ENCODE results near the gene GTF2F2. TPM values are rescaled to one million over a fixed set of nuclear protein-coding genes. Genes with fewer than 3 reads are reported as not detected.

Gene GTF2F2
- total and polyA plus RNA-seq, 2 experiments from 2014 or later, result 42.1 to 75.6 TPM

DNA sequence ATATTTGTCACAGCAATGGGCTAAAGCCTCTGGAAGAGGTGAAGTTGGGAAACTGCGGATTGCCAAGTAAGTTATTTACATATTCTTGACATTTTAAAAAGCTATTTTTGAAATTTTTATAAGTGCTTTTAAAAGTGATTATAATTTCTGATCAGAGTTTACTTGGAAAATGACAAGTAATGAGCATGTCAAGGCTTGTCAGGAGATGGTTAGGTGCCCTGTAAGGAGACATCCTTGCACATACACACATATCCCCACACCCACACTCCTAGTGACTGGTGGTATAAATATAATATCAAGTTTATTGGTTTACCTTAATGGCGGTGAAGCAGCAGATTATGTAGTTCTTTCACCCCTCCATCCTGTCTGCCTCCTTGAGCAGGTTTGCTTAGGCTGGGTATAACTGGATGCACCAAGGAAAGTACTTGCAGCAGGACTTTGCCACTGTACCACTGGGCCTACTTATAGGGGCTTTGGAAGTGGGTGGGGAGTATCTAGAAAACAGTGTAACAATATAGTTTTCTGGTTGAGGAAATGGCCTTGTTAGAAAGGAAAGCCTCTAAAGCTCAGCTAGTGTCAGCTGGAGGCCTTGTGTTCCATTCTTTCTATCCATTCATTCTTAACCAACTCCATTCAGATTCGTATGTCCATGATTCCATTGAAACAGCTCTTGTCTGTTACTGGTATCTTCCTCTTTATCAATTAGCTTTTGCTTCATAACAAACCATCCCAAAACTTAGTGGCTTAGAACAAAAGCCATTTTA, 16.6 kb downstream of the GTF2F2 start:
- Mint-ChIP-seq H3K9me3 (peaks cover 10% of the 10 kb centered on the region), H3K36me3 (ENCODE audit: low read depth) (peaks cover 32% of the 10 kb centered on the region), H3K27me3 (ENCODE audit: insufficient read depth, low read depth, poor library complexity) (peaks cover 4% of the 10 kb centered on the region), H3K4me1 (peaks cover 27% of the 10 kb centered on the region), H3K4me3 (no peak overlapping the region), H3K27ac (peak overlapping the region; percentile 86)
- Histone ChIP-seq H3K27me3 (ENCODE audit: insufficient read depth) (no peaks in the 10 kb centered on the region), H3F3A (replicated peaks; ENCODE audit: low read depth) (no peaks in the 10 kb centered on the region), H3K79me2 (replicated peaks; ENCODE audit: insufficient read depth) (peaks cover 79% of the 10 kb centered on the region), H3K4me2 (peak overlapping the region; percentile 51; the same call in 1 of the 2 replicates), H3K36me3 (ENCODE audit: insufficient read depth) (no peaks in the 10 kb centered on the region), H2AFZ (no peak overlapping the region), H3K4me3 (no peak overlapping the region), H3K9me2 (ENCODE audit: insufficient read depth) (no peaks in the 10 kb centered on the region), H3K27ac (ENCODE audit: low read depth) (peak overlapping the region; percentile 17; the same call in 1 of the 2 replicates), H4K20me1 (replicated peaks; ENCODE audit: insufficient read depth) (peaks cover 7% of the 10 kb centered on the region; the same call in 1 of the 2 replicates), H3K4me1 (ENCODE audit: insufficient read depth) (peaks cover 24% of the 10 kb centered on the region)
- DNase-seq (ENCODE audit: low spot score), result peak; percentile 33
- ATAC-seq, result peak; percentile 84
- TF ChIP-seq STAT1 (IDR thresholded peaks at IDR 0.05; ENCODE audit: unreplicated experiment), result no peak
- TF ChIP-seq EZH2 (IDR thresholded peaks at IDR 0.05; ENCODE audit: low read depth, unreplicated experiment), result no peak
- TF ChIP-seq, protein P1, sequence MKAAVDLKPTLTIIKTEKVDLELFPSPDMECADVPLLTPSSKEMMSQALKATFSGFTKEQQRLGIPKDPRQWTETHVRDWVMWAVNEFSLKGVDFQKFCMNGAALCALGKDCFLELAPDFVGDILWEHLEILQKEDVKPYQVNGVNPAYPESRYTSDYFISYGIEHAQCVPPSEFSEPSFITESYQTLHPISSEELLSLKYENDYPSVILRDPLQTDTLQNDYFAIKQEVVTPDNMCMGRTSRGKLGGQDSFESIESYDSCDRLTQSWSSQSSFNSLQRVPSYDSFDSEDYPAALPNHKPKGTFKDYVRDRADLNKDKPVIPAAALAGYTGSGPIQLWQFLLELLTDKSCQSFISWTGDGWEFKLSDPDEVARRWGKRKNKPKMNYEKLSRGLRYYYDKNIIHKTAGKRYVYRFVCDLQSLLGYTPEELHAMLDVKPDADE (IDR thresholded peaks at IDR 0.05), result no peak
- TF ChIP-seq JUNB (IDR thresholded peaks at IDR 0.05; ENCODE audit: unreplicated experiment), result no peak
- no peak for TF ChIP-seq CREB1 (CRISPR knock-in tag; IDR thresholded peaks at IDR 0.05; ENCODE audit: low read depth)
- TF ChIP-seq EZH2phosphoT487 (IDR thresholded peaks at IDR 0.05; ENCODE audit: unreplicated experiment), result no peak
- no peak for TF ChIP-seq POLR2AphosphoS5 (IDR thresholded peaks at IDR 0.05; ENCODE audit: low read depth)

DNA sequence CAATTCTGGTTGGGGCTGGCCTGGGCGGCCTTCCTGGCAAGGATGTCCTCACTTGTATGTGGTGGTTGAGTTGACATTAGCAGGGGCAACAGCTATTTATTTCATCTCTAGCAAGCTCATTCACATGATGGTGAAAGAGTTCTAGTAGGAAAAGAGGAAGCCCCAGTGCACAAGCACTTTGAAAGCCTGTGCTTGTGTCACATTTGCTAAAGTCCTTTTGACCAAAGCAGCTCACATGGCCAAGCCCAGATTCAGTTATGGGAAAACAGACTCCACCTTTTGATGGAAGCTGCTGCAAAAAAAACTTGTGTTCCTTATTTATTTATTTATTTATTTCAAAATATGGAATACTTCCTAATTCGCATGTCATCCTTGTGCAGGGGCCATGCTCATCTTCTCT, 17.2 kb downstream of the GTF2F2 start:
- Histone ChIP-seq H2AFZ (no peak overlapping the region), H3K36me3 (ENCODE audit: insufficient read depth) (no peaks in the 10 kb centered on the region), H3K4me1 (ENCODE audit: insufficient read depth) (peaks cover 24% of the 10 kb centered on the region), H4K20me1 (replicated peaks; ENCODE audit: insufficient read depth) (peaks cover 5% of the 10 kb centered on the region; the same call in 1 of the 2 replicates), H3K27me3 (ENCODE audit: insufficient read depth) (no peaks in the 10 kb centered on the region), H3K4me3 (no peak overlapping the region), H3K9me2 (ENCODE audit: insufficient read depth) (no peaks in the 10 kb centered on the region), H3F3A (replicated peaks; ENCODE audit: low read depth) (no peaks in the 10 kb centered on the region), H3K27ac (ENCODE audit: low read depth) (no peak overlapping the region), H3K79me2 (replicated peaks; ENCODE audit: insufficient read depth) (peaks cover 77% of the 10 kb centered on the region), H3K4me2 (peak overlapping the region; percentile 51; the same call in 1 of the 2 replicates)
- Mint-ChIP-seq H3K27me3 (ENCODE audit: insufficient read depth, low read depth, poor library complexity) (peaks cover 4% of the 10 kb centered on the region), H3K27ac (peak overlapping the region; percentile 86), H3K4me3 (no peak overlapping the region), H3K4me1 (peaks cover 27% of the 10 kb centered on the region), H3K9me3 (peaks cover 9% of the 10 kb centered on the region), H3K36me3 (ENCODE audit: low read depth) (peaks cover 27% of the 10 kb centered on the region)
- ATAC-seq (peak; percentile 24; the same call in 2 of the 3 replicates), DNase-seq (ENCODE audit: low spot score) (no peak)
- TF ChIP-seq NANOG (IDR thresholded peaks at IDR 0.05; ENCODE audit: borderline replicate concordance) (no peak), POLR2AphosphoS5 (IDR thresholded peaks at IDR 0.05; ENCODE audit: low read depth) (no peak), ZNF114 (CRISPR knock-in tag; IDR thresholded peaks at IDR 0.05) (no peak), EZH2phosphoT487 (IDR thresholded peaks at IDR 0.05; ENCODE audit: unreplicated experiment) (no peak), CREB1 (CRISPR knock-in tag; IDR thresholded peaks at IDR 0.05; ENCODE audit: low read depth) (no peak), EZH2 (IDR thresholded peaks at IDR 0.05; ENCODE audit: low read depth, unreplicated experiment) (no peak), ZNF331 (CRISPR knock-in tag; IDR thresholded peaks at IDR 0.05; ENCODE audit: low read depth) (no peak)
- TF ChIP-seq, protein P2, sequence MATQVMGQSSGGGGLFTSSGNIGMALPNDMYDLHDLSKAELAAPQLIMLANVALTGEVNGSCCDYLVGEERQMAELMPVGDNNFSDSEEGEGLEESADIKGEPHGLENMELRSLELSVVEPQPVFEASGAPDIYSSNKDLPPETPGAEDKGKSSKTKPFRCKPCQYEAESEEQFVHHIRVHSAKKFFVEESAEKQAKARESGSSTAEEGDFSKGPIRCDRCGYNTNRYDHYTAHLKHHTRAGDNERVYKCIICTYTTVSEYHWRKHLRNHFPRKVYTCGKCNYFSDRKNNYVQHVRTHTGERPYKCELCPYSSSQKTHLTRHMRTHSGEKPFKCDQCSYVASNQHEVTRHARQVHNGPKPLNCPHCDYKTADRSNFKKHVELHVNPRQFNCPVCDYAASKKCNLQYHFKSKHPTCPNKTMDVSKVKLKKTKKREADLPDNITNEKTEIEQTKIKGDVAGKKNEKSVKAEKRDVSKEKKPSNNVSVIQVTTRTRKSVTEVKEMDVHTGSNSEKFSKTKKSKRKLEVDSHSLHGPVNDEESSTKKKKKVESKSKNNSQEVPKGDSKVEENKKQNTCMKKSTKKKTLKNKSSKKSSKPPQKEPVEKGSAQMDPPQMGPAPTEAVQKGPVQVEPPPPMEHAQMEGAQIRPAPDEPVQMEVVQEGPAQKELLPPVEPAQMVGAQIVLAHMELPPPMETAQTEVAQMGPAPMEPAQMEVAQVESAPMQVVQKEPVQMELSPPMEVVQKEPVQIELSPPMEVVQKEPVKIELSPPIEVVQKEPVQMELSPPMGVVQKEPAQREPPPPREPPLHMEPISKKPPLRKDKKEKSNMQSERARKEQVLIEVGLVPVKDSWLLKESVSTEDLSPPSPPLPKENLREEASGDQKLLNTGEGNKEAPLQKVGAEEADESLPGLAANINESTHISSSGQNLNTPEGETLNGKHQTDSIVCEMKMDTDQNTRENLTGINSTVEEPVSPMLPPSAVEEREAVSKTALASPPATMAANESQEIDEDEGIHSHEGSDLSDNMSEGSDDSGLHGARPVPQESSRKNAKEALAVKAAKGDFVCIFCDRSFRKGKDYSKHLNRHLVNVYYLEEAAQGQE (IDR thresholded peaks at IDR 0.05; ENCODE audit: unreplicated experiment), result no peak
- TF ChIP-seq, protein P3, sequence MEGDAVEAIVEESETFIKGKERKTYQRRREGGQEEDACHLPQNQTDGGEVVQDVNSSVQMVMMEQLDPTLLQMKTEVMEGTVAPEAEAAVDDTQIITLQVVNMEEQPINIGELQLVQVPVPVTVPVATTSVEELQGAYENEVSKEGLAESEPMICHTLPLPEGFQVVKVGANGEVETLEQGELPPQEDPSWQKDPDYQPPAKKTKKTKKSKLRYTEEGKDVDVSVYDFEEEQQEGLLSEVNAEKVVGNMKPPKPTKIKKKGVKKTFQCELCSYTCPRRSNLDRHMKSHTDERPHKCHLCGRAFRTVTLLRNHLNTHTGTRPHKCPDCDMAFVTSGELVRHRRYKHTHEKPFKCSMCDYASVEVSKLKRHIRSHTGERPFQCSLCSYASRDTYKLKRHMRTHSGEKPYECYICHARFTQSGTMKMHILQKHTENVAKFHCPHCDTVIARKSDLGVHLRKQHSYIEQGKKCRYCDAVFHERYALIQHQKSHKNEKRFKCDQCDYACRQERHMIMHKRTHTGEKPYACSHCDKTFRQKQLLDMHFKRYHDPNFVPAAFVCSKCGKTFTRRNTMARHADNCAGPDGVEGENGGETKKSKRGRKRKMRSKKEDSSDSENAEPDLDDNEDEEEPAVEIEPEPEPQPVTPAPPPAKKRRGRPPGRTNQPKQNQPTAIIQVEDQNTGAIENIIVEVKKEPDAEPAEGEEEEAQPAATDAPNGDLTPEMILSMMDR (conservative IDR thresholded peaks at IDR 0.05; ENCODE audit: low read depth in 2 of 2), result no peak

All from GM23338 (cell line).